Measurements from ENCODE around the gene SCN3A. TPM values are rescaled to one million over a fixed set of nuclear protein-coding genes. Genes with fewer than 3 reads are reported as not detected.
A peak's percentile ranks its signal among the peaks of the same experiment; 100 is the strongest.

SCN3A gene
- total RNA-seq, 1 donor from 2014 or later = 0.95 TPM

DNA sequence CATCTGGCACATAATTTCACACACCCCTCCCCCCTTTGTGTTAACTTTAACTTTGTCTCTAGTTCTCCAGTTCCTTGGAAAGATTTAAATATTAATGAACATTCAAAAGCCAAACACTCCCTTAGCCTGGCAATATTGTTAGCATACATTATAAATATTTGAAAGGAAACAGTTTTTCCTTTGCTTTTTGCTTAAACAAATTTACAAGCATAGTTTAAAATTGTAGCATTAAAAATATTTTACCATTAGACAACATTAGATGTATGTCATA, 135.4 kb downstream of the SCN3A start:
- no peak for DNase-seq (ENCODE audit: missing footprints)
- ATAC-seq = no peak
- intact Hi-C loops (cut with DNase I) = no loop called here

DNA sequence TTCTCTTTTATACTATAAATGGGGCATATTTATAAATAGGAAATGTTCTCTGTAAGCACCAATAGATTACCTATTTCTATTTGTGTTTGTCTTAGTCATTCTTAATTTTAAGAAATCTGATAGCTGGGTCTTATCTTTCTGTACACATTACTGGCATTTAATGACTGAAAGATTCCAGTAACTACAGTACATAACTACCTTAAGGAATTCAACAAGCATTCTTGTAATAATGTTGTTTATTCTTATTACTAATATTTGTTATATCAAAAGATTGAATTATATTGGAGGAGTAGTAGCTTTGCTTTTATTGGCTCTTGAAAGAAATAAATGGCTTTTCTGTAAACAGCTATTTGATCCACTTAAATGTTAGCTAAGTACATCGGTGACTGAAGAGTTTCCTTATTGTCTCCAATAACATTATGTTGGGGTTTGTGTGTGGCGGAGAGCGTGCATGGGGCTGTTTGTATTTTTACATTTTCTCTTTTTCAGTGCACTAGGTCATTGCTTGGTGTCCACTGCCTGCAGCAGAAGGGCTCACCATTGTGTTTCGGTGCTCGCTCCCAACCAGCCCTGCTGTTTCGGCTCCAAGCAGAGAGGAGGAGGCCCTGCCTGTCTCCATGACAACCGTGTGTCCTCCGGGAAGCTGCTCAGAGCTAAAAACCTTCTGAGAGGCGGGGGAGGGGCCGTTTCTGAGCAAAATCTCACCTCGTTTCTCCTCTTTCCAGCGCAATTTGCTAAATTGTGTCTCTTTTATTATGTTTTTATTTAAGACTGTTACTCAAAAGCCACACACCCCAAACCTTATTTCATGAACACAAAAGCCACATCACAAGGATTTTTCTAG, 136.0 kb downstream of the SCN3A start:
- intact Hi-C loops (cut with DNase I) = no loop called here
- peak; percentile 75 for ATAC-seq
- DNase-seq (ENCODE audit: missing footprints) = peak; percentile 59

DNA sequence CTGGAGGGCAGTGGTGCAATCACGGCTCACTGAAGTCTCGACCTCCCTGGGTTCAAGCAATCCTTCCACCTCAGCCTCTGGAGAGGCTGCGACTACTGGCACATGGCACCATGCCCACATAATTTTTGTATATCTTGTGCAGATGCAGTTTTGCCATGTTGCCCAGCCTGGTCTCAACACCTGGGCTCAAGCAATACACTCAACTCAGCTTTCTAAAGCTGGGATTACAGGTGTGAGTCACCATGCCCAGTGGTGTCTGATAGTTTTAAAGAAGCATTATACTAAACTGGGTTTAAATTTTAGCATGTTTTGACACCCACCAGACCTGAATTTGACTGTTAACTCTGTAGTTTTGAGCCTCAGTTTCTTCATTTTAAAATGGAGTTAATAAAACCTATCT, 139.1 kb downstream of the SCN3A start:
- DNase-seq (ENCODE audit: missing footprints) (no peak), ATAC-seq (no peak)
- intact Hi-C loops (cut with DNase I) = no loop called here

DNA sequence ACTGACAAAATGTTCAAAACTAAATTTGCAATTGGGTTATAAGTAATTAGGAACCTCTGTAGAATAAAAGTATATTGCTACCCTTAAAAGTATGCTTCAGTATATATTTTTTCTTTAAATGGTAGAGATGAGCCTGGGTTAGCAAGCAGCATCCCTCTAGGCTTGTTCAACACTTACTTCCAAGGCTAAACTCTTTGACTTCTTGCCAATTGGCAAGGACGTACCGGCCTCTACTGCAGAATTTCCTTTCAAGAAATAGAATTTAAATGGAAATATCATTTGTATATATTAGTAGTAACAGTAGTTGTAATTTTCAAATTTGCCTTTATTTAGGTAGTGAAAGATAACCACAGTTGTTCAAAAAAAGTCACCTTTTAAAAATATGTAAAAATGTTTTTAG, 143.4 kb downstream of the SCN3A start:
- ATAC-seq (no peak), DNase-seq (ENCODE audit: missing footprints) (no peak)
- intact Hi-C loops (cut with DNase I) = no loop called here

DNA sequence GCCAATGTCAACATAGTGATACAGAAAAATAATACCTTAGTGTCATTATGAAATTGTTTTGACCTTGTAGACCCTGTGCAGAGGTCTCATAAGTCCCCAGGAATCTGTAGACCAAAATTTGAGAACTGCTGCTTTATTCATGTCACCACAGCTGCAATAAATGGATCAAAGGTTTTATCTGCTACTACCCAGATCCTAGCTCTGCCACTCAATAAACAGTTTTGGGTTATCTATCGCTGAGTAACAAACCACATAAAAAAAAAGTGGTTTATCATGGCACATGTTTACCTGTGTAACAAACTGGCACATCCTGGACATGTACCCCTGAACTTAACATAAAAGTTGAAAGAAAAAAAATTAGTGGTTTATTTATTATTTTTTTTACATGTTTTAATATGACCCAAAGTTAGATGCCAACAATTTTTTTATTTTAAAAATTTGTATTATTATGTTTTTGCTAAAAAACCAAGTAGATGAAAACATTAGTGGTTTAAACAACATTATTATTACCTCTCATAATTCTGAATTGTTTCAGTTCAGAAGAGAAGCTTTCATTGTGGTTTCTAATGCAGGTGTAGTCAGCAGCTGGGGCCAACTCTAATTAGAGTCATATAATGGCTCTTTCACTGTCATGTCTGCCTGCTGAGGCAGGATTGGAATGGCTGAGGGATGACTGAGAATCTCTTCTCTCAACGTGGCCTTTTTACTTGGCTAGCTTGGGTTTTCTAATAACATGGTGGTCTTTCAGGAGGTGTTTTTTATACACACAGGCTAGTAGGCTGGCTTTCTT, 145.2 kb downstream of the SCN3A start:
- DNase-seq (ENCODE audit: missing footprints) (no peak), ATAC-seq (no peak)
- intact Hi-C loops (cut with DNase I) = no loop called here

DNA sequence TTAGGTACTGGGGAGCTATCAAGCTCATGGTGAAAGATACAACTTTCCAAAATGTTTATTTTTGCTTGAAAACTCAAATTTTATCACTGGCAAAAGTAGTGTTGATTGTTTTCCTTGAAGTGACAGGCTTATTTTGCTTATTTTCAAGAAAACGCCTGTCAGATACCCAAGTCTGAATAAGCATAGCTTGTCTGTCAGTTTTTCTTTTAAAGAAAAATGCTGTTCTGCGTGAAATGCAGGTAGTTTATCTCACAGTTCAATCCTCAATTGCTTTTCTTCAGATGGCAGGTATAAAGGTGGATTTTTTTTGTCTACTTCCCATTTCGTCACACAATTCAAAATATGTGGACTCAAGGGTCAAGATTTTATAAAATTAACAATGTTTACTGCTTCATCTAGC, 145.9 kb downstream of the SCN3A start:
- DNase-seq (ENCODE audit: missing footprints) (no peak), ATAC-seq (no peak)
- intact Hi-C loops (cut with DNase I) = no loop called here

DNA sequence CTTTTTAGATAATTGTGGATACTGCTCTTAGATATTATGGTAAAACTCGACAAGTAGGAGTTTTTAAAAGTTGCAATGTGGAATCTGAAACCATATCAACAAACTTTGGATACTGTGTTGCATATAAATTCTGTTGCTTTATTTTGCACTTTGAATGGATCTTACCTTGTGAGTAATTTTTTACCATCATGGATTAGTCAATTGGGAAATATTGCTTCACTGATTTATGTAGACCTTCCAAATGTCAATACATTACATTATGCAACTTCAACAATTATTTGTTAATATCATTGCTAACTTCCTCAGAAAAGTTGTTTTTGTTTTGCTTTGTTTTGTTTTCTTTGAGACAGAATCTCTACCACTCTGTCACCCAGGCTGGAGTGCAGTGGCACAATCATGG, 146.5 kb downstream of the SCN3A start:
- no peak for DNase-seq (ENCODE audit: missing footprints)
- no peak for ATAC-seq
- intact Hi-C loops (cut with DNase I) = no loop called here

DNA sequence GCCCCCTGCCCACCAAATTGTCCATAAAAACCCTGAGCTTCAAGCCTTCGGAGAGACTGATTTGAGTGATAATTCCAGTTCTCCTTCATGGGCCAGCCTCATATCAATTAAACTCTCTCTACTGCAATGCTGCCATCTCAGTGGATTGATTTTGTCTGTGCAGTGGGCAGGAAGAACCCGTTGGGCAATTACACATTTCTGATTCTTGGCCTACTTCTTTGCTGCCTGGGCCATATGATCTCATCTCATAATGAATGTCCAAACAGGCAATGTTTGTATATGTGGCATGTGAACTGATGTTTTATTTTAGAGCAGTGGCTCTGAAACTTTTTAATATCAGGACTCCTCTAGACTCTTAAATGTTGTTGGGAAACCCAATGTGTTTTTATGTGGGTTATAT, 147.3 kb downstream of the SCN3A start:
- DNase-seq (ENCODE audit: missing footprints) (no peak), ATAC-seq (no peak)
- intact Hi-C loops (cut with DNase I) = no loop called here

DNA sequence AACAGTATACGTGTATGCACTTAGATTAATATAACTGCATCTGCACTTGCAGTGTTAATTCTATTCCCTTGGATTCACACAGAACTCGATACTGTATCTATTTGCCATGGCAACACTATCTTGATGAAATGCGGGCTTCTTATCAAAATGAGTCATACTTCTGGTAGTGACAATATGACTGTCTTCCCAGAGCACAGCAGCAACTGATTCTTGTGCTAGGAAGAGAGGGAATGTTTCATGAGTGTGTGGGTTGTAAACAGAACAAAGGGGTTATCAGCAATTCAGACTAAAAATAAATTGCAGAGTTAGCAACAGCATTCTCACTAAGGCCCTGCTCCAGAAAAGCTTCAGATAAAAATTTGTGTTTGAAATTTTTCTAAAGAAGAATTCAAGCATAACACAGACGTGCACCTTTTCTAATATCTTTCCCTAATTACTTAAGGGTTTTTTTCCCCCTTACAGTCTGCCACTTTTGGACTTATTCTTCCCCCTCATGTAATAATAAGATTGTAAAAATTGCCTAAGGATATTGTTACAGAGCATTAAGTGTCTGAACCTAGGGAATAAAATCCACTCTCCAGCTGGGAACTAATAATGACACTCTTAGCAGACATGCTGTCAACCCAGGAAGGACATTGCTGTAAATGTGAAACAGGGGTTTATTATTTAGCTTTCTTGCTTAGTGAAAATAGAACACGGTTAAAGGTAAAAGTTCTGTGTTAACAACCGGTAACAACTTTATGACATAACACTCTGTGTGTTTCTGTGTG, 148.6 kb downstream of the SCN3A start:
- peak; percentile 94 for ATAC-seq
- DNase-seq (ENCODE audit: missing footprints) = no peak
- intact Hi-C loops (cut with DNase I) = no loop called here

DNA sequence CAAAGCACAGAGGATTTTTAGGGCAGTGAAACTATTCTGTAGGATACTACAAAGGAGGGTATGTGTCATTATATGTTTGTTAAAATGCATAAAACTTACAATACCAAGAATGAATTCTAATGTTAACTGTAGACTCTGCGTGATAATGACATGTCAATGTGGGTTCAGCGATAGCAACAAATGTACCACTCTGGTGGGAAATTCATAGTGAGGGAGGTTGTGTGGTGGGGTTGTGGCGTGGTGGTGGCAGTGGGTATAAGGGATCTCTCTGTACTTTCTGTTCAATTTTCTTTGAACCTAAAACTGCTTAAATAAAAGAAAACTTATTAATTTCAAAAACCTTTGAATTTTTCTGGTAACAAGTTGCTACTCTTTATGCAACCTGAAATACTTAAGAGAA, 149.2 kb downstream of the SCN3A start:
- intact Hi-C loops (cut with DNase I) = no loop called here
- DNase-seq (ENCODE audit: missing footprints) (no peak), ATAC-seq (peak; percentile 23)

DNA sequence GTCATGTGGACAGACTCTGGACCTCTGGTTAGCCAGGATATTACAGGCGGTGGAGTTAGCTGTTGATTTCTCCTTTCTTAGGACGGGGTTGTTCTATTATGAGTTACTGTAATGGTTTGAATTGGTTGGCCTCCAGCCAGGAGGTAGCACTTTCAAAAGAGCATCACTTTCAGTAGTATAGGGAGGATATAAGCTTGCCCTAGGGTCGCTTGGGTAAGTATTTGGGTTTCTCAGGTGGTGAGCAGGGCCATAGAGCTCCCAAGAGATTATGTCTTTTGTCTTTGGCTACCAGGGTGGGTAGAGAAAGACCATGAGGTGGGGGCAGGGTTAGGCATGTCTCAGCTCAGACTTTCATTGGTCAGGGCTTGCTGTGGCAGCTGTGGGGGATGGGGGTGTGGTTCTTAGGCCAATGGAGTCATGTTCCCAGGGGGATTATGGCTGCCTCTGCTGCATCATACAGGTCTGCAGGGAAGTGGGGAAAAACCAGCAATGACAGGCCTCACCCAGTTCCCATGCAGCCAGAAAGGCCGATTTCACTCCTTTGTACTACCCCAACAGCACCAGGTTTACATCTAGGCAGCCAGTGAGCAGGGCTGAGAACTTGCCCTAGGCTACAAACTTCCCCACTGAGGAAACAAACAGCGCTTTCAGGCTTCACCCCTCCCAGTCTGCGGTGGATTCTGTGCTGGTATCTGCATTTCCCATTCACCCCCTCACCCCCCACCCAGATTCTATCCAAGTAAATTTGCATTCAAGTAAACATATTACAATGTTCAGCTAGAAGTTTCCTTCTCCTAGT, 159.1 kb downstream of the SCN3A start:
- intact Hi-C loops (cut with DNase I) = no loop called here
- DNase-seq (ENCODE audit: missing footprints) (no peak), ATAC-seq (no peak)

Other genes starting within 250 kb of the SCN3A start
- 0.84 TPM for gene SLC38A11, start 248.5 kb downstream of the SCN3A start, total RNA-seq
- gene SCN2A, start 35.4 kb upstream of the SCN3A start, total RNA-seq = 0.16 TPM

All from Right ventricle myocardium inferior (tissue), 1 donor.